Measurements from ENCODE around the gene ZSCAN31.

- TF ChIP-seq CTCF (IDR thresholded peaks at IDR 0.05) = no peak
- no peak for TF ChIP-seq EZH2phosphoT487 (IDR thresholded peaks at IDR 0.05)
Measured at GRCh38 chr6:28343898-28344677, 8.1 kb upstream of the ZSCAN31 start.

All from neural progenitor cell (in vitro differentiated cells).